OCI-LY7 (cell line): ENCODE data around the gene MCOLN3. TPM values are rescaled to one million over a fixed set of nuclear protein-coding genes. Genes with fewer than 3 reads are reported as not detected.

ENCODE experiments used
- BruUV-seq: library from RNA; stranded (reverse); fragments of 400-500 nt; replicated peaks from 2 replicates; lab custom pipeline; 2021; lab: Mats Ljungman, UMichigan
- CTCF ChIA-PET: fragments of 300-600 bp; sonication (Branson Sonifier 250); formaldehyde crosslinking; loops from one replicate; lab custom pipeline; 2022; ENCODE audit warnings: antibody characterized with exemption; ENCODE audit not compliant: unreplicated experiment; lab: Charles Lee
- POLR2A ChIA-PET: fragments of 300-600 bp; sonication (Branson Sonifier 250); formaldehyde crosslinking; loops from one replicate; lab custom pipeline; 2022; ENCODE audit warnings: antibody characterized with exemption; lab: Charles Lee
- DNase-seq: peaks from one replicate; pipeline ENCODE4 v3.0.0-alpha.2; 2015; ENCODE audit warnings: low spot score
- H2AFZ ChIP-seq: fragments of 200-600 bp; sonication (generic), shearing (Covaris generic); 2 replicates; pipeline ENCODE4 v1.6.1; 2014; ENCODE audit warnings: mild to moderate bottlenecking, antibody characterized with exemption, low read length, moderate library complexity
- H3K27ac ChIP-seq: fragments of 200-600 bp; sonication (generic); 2 replicates; pipeline ENCODE4 v1.5.1; 2014; ENCODE audit warnings: mixed run types, low read depth, mild to moderate bottlenecking, moderate library complexity, low read length, inconsistent platforms; ENCODE audit not compliant: poor library complexity, severe bottlenecking
- H3K36me3 ChIP-seq: fragments of 200-600 bp; sonication (generic); 2 replicates; pipeline ENCODE4 v1.6.1; 2014; ENCODE audit warnings: mild to moderate bottlenecking, antibody characterized with exemption, low read length, moderate library complexity, mixed read lengths; ENCODE audit not compliant: insufficient read depth
- H3K4me1 ChIP-seq: fragments of 200-600 bp; sonication (generic); 2 replicates; pipeline ENCODE4 v1.5.1; 2014; ENCODE audit warnings: mild to moderate bottlenecking, low read length; ENCODE audit not compliant: insufficient read depth, poor library complexity, severe bottlenecking
- H3K4me2 ChIP-seq: fragments of 200-600 bp; sonication (generic); 2 replicates; pipeline ENCODE4 v1.6.1; 2014; ENCODE audit warnings: mild to moderate bottlenecking, low read length
- H3K4me3 ChIP-seq: fragments of 200-600 bp; sonication (generic); 2 replicates; pipeline ENCODE4 v1.5.1; 2014; ENCODE audit warnings: mild to moderate bottlenecking, low read depth, low read length; ENCODE audit not compliant: poor library complexity, severe bottlenecking
- H3K79me2 ChIP-seq: fragments of 200-600 bp; sonication (generic); 2 replicates; pipeline ENCODE4 v1.6.1; 2016; ENCODE audit warnings: low read depth, mild to moderate bottlenecking, low read length, moderate library complexity, mixed read lengths; ENCODE audit not compliant: insufficient read depth
- H3K9me2 ChIP-seq: fragments of 200-600 bp; sonication (generic); 2 replicates; pipeline ENCODE4 v1.6.1; 2016; ENCODE audit warnings: mild to moderate bottlenecking, low read length, mixed read lengths; ENCODE audit not compliant: insufficient read depth
- H3K9me3 ChIP-seq: fragments of 200-600 bp; sonication (generic); 2 replicates; pipeline ENCODE4 v1.6.1; 2014; ENCODE audit warnings: mild to moderate bottlenecking, mixed run types, low read length, mixed read lengths
- H4K20me1 ChIP-seq: fragments of 200-600 bp; sonication (generic); 2 replicates; pipeline ENCODE4 v1.6.1; 2014; ENCODE audit warnings: mild to moderate bottlenecking, antibody characterized with exemption, low read length, moderate library complexity, mixed read lengths; ENCODE audit not compliant: insufficient read depth
- CTCF ChIP-seq: fragments of 200-600 bp; sonication (generic); conservative IDR thresholded peaks from 2 replicates; pipeline ENCODE4 v1.5.1; 2014; ENCODE audit warnings: mild to moderate bottlenecking, antibody characterized with exemption, low read length, moderate library complexity, mixed read lengths
- EZH2phosphoT487 ChIP-seq: fragments of 200-600 bp; sonication (generic); IDR thresholded peaks from 2 replicates; pipeline ENCODE4 v1.6.1; 2018; ENCODE audit warnings: low read depth, borderline replicate concordance, mild to moderate bottlenecking, mixed run types, antibody characterized with exemption, low read length, moderate library complexity, mixed read lengths
- intact Hi-C: fragments of 100-400 bp; cut with micrococcal nuclease; formaldehyde crosslinking; loops from one replicate; pipeline ENCODE4 v1.10.0; 2022; ENCODE audit not compliant: unreplicated experiment
- total RNA-seq, 2 experiments: library from RNA; depleted of rRNA in 1 of 2; stranded (reverse); fragments of >200 nt in 1 of 2; shearing (Covaris generic) in 1 of 2; gene quantifications; 2 replicates each; pipeline ENCODE4 v1.2.3, GENCODE V29; 2014 to 2022

Gene MCOLN3
- total RNA-seq, 2 experiments from 2014 or later, result not detected

DNA sequence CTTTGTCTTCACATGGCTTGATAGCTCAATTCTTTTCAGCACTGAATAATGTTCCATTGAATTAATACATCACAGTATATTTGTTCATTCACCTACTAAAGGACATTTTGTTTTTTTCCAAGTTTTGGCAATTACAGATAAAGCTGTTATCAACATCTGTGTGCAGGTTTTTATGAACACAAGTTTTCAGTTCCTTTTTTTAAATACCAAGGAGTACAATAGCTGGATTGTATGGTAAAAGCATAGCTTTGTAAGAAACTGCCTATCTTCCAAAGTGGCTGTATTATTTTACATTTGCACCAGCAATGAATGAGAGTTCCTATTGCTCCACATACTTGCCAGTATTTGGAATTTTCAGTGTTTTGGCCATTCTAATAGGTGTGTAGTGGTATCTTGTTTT lies 46.6 kb downstream of the MCOLN3 start:
- H3K27ac ChIP-seq, result no peak overlapping the region
- intact Hi-C loops, result no loop called here
- H3K4me1 ChIP-seq, result peaks cover 32% of the 10 kb centered on the region
- no peak overlapping the region for H3K4me3 ChIP-seq
- no TSS peak for BruUV-seq
- ChIA-PET CTCF (no interaction called here), POLR2A (interaction anchor here (0.6 to 1.5 kb wide), 7 partner anchors 15 to 276 kb away, joined by 3 to 4 read pairs (median 3); no protein-coding TSS in a partner anchor)
- DNase-seq, result peak; percentile 27
- H2AFZ ChIP-seq, result no peak overlapping the region
- no peak for TF ChIP-seq EZH2phosphoT487
- no peak for TF ChIP-seq CTCF
- H3K9me2 ChIP-seq, result no peaks in the 10 kb centered on the region
- H3K9me3 ChIP-seq, result no peaks in the 10 kb centered on the region; the same call in 1 of the 2 replicates
- peaks cover 13% of the 10 kb centered on the region for H3K36me3 ChIP-seq
- peak overlapping the region; percentile 38 for H3K4me2 ChIP-seq
- H4K20me1 ChIP-seq, result no peaks in the 10 kb centered on the region
- peaks cover 12% of the 10 kb centered on the region; the same call in 1 of the 2 replicates for H3K79me2 ChIP-seq

DNA sequence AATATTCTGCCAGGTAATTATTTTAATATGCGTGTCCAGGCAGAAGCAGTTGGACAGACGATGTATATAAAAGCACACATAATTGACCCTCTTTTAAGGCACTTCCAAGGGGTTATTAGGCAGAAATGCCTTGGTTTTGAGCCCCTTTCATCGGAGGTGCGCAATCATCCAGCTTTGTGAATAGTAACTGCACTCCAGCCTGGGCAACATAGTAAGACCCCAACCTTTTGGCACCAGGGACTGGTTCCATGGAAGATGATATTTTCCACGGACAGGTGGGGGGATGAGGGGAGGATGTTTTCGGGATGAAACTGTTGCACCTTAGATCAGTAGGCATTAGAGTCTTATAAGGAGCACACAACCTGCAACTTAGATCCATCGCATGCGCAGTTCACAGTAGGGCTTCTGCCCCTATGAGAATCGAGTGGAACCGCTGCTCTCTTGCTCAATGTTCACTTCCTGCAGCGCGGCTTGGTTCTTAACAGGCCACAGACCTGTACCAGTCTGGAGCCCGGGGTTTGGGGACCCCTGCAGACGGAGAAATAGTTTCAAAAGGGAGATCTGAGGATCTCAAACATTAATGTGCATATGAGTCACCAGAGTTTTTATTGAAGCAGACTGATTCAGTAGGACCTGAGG lies 49.5 kb downstream of the MCOLN3 start:
- peaks cover 5% of the 10 kb centered on the region; the same call in 1 of the 2 replicates for H4K20me1 ChIP-seq
- H3K4me2 ChIP-seq, result peak overlapping the region; percentile 79
- peak overlapping the region; percentile 92 for H3K27ac ChIP-seq
- ChIA-PET CTCF (no interaction called here), POLR2A (interaction anchor here (0.6 to 1.1 kb wide), 5 partner anchors 12 to 66 kb away, joined by 3 to 5 read pairs (median 4); no protein-coding TSS in a partner anchor)
- peak overlapping the region; percentile 32; the same call in 1 of the 2 replicates for H2AFZ ChIP-seq
- peaks cover 23% of the 10 kb centered on the region for H3K36me3 ChIP-seq
- no peaks in the 10 kb centered on the region for H3K9me2 ChIP-seq
- peaks cover 41% of the 10 kb centered on the region for H3K4me1 ChIP-seq
- intact Hi-C loops, result loop anchor here (1.0 to 10.0 kb wide), 5 partner anchors 29 to 694 kb away; partner anchors contain the start of genes BCL10, C1orf52 and SAMD13
- peaks cover 40% of the 10 kb centered on the region for H3K79me2 ChIP-seq
- TF ChIP-seq EZH2phosphoT487 (no peak), CTCF (peak; percentile 47; the same call in 1 of the 2 replicates)
- peak overlapping the region; percentile 83 for H3K4me3 ChIP-seq
- peak; percentile 83 for DNase-seq
- H3K9me3 ChIP-seq, result no peaks in the 10 kb centered on the region
- no TSS peak for BruUV-seq
